ENCODE measurements around the gene AFP. TPM values are rescaled to one million over a fixed set of nuclear protein-coding genes. Genes with fewer than 3 reads are reported as not detected.

The AFP gene
- total and polyA plus RNA-seq, 2 of the 13 experiments (the other 11 are each of a cell fraction or from before 2014, with no cell fraction given), result 9,434 to 13,105 TPM

DNA sequence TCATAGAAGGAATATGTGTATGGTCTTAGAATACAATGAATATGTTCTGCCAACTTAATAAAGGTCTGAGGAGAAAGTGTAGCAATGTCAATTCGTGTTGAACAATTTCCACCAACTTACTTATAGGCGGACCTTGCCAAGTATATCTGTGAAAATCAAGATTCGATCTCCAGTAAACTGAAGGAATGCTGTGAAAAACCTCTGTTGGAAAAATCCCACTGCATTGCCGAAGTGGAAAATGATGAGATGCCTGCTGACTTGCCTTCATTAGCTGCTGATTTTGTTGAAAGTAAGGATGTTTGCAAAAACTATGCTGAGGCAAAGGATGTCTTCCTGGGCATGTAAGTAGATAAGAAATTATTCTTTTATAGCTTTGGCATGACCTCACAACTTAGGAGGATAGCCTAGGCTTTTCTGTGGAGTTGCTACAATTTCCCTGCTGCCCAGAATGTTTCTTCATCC is 22.7 kb upstream of the AFP start (continued):
- 0 out of 2 replicates have a peak, but pooled peaks have one; percentile 25 for TF ChIP-seq ZNF263 (CRISPR knock-in tag; IDR thresholded peaks at IDR 0.05)
- TF ChIP-seq RBFOX2 (IDR thresholded peaks at IDR 0.05; ENCODE audit: low read depth, low read length), result peak; percentile 71
- TF ChIP-seq, protein P1, sequence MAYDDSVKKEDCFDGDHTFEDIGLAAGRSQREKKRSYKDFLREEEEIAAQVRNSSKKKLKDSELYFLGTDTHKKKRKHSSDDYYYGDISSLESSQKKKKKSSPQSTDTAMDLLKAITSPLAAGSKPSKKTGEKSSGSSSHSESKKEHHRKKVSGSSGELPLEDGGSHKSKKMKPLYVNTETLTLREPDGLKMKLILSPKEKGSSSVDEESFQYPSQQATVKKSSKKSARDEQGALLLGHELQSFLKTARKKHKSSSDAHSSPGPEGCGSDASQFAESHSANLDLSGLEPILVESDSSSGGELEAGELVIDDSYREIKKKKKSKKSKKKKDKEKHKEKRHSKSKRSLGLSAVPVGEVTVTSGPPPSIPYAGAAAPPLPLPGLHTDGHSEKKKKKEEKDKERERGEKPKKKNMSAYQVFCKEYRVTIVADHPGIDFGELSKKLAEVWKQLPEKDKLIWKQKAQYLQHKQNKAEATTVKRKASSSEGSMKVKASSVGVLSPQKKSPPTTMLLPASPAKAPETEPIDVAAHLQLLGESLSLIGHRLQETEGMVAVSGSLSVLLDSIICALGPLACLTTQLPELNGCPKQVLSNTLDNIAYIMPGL (CRISPR knock-in tag; IDR thresholded peaks at IDR 0.05; ENCODE audit: borderline replicate concordance in 1 of 2, low read depth in 1 of 2), result no peak
- no peak for TF ChIP-seq KAT2B (IDR thresholded peaks at IDR 0.05; ENCODE audit: borderline replicate concordance, low read depth, low read length)
- peak; percentile 48; the same call in 1 of the 2 replicates for TF ChIP-seq ATF7-NPFF (CRISPR knock-in tag; IDR thresholded peaks at IDR 0.05; ENCODE audit: low read depth)
- no peak for TF ChIP-seq REL (CRISPR knock-in tag; conservative IDR thresholded peaks at IDR 0.05)
- no peak for TF ChIP-seq PHF8 (CRISPR knock-in tag; IDR thresholded peaks at IDR 0.05)
- TF ChIP-seq FOXJ3 (CRISPR knock-in tag; IDR thresholded peaks at IDR 0.05; ENCODE audit: borderline replicate concordance), result 0 out of 2 replicates have a peak, but pooled peaks have one; percentile 43
- TF ChIP-seq SP140L (CRISPR knock-in tag; IDR thresholded peaks at IDR 0.05; ENCODE audit: borderline replicate concordance), result 0 out of 2 replicates have a peak, but pooled peaks have one; percentile 53
- TF ChIP-seq ZFY (CRISPR knock-in tag; IDR thresholded peaks at IDR 0.05), result peak; percentile 28; the same call in 1 of the 2 replicates
- peak in 1 of 2 experiments; percentile 52; a peak in 3 of 4 replicates for TF ChIP-seq POLR2A (IDR thresholded peaks at IDR 0.05; ENCODE audit: insufficient read depth in 1 of 2, low read depth in 2 of 2, low read length in 2 of 2)
- TF ChIP-seq, protein P2, sequence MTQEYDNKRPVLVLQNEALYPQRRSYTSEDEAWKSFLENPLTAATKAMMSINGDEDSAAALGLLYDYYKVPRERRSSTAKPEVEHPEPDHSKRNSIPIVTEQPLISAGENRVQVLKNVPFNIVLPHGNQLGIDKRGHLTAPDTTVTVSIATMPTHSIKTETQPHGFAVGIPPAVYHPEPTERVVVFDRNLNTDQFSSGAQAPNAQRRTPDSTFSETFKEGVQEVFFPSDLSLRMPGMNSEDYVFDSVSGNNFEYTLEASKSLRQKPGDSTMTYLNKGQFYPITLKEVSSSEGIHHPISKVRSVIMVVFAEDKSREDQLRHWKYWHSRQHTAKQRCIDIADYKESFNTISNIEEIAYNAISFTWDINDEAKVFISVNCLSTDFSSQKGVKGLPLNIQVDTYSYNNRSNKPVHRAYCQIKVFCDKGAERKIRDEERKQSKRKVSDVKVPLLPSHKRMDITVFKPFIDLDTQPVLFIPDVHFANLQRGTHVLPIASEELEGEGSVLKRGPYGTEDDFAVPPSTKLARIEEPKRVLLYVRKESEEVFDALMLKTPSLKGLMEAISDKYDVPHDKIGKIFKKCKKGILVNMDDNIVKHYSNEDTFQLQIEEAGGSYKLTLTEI (CRISPR knock-in tag; conservative IDR thresholded peaks at IDR 0.05), result no peak
- peak; percentile 93 for TF ChIP-seq RBM22 (optimal IDR thresholded peaks at IDR 0.05; ENCODE audit: low read length)
- TF ChIP-seq, protein P3, sequence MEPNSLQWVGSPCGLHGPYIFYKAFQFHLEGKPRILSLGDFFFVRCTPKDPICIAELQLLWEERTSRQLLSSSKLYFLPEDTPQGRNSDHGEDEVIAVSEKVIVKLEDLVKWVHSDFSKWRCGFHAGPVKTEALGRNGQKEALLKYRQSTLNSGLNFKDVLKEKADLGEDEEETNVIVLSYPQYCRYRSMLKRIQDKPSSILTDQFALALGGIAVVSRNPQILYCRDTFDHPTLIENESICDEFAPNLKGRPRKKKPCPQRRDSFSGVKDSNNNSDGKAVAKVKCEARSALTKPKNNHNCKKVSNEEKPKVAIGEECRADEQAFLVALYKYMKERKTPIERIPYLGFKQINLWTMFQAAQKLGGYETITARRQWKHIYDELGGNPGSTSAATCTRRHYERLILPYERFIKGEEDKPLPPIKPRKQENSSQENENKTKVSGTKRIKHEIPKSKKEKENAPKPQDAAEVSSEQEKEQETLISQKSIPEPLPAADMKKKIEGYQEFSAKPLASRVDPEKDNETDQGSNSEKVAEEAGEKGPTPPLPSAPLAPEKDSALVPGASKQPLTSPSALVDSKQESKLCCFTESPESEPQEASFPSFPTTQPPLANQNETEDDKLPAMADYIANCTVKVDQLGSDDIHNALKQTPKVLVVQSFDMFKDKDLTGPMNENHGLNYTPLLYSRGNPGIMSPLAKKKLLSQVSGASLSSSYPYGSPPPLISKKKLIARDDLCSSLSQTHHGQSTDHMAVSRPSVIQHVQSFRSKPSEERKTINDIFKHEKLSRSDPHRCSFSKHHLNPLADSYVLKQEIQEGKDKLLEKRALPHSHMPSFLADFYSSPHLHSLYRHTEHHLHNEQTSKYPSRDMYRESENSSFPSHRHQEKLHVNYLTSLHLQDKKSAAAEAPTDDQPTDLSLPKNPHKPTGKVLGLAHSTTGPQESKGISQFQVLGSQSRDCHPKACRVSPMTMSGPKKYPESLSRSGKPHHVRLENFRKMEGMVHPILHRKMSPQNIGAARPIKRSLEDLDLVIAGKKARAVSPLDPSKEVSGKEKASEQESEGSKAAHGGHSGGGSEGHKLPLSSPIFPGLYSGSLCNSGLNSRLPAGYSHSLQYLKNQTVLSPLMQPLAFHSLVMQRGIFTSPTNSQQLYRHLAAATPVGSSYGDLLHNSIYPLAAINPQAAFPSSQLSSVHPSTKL (CRISPR knock-in tag; IDR thresholded peaks at IDR 0.05), result peak; percentile 19; the same call in 1 of the 2 replicates
- no peak for TF ChIP-seq ZNF180 (CRISPR knock-in tag; IDR thresholded peaks at IDR 0.05; ENCODE audit: borderline replicate concordance, low read depth)
- no peak for TF ChIP-seq ZNF878 (CRISPR knock-in tag; IDR thresholded peaks at IDR 0.05)
- TF ChIP-seq, protein P4, sequence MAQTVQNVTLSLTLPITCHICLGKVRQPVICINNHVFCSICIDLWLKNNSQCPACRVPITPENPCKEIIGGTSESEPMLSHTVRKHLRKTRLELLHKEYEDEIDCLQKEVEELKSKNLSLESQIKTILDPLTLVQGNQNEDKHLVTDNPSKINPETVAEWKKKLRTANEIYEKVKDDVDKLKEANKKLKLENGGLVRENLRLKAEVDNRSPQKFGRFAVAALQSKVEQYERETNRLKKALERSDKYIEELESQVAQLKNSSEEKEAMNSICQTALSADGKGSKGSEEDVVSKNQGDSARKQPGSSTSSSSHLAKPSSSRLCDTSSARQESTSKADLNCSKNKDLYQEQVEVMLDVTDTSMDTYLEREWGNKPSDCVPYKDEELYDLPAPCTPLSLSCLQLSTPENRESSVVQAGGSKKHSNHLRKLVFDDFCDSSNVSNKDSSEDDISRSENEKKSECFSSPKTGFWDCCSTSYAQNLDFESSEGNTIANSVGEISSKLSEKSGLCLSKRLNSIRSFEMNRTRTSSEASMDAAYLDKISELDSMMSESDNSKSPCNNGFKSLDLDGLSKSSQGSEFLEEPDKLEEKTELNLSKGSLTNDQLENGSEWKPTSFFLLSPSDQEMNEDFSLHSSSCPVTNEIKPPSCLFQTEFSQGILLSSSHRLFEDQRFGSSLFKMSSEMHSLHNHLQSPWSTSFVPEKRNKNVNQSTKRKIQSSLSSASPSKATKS (CRISPR knock-in tag; IDR thresholded peaks at IDR 0.05), result 0 out of 2 replicates have a peak, but pooled peaks have one; percentile 1
- no peak for TF ChIP-seq ARNTL (CRISPR knock-in tag; IDR thresholded peaks at IDR 0.05)
- 0 out of 2 replicates have a peak, but pooled peaks have one; percentile 29 for TF ChIP-seq TOPORS (CRISPR knock-in tag; IDR thresholded peaks at IDR 0.05)
- 0 out of 2 replicates have a peak, but pooled peaks have one; percentile 16 for TF ChIP-seq ZNF549 (CRISPR knock-in tag; IDR thresholded peaks at IDR 0.05)
